ENCODE data around the gene TRIM36. TPM values are rescaled to one million over a fixed set of nuclear protein-coding genes. Genes with fewer than 3 reads are reported as not detected.

The TRIM36 gene, protein sequence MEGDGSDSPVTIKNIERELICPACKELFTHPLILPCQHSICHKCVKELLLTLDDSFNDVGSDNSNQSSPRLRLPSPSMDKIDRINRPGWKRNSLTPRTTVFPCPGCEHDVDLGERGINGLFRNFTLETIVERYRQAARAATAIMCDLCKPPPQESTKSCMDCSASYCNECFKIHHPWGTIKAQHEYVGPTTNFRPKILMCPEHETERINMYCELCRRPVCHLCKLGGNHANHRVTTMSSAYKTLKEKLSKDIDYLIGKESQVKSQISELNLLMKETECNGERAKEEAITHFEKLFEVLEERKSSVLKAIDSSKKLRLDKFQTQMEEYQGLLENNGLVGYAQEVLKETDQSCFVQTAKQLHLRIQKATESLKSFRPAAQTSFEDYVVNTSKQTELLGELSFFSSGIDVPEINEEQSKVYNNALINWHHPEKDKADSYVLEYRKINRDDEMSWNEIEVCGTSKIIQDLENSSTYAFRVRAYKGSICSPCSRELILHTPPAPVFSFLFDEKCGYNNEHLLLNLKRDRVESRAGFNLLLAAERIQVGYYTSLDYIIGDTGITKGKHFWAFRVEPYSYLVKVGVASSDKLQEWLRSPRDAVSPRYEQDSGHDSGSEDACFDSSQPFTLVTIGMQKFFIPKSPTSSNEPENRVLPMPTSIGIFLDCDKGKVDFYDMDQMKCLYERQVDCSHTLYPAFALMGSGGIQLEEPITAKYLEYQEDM
- total RNA-seq, result under 1 TPM; 0.08 to 0.33 TPM

DNA sequence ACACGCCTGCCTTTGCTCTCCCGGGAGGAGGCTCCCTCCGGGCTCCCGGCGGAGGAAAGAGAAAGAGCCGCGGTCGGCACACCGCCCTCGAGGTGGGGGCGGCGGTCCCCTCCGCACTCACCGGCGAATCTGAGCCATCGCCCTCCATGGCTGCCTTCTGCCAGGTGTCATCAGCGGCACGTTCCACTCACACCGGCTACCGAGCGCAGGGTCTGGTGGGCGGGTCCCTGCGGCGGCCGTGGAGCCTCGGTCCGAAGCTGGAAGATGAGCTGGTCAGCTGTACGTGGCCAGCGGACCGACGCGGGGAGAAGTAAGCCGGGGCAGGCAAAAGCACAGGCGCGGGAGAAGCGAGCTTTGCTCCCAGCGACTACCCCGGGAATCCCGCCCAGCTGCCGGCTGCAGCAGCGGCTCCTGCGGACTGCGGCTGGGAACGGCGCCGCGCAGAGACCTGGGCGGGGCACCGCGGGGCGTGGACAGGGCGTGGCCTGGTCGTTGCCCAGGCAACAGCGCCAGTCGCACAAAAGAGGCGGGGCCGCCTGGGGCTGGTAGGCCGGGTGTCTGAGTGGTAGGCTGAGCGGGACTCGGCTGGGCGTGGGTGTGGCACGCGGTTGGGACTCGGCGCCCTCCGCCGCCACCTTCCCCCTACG is at the start of gene TRIM36:
TRIM36 (minus strand) TSS at position 422 of the 647 bp plus-strand sequence; CDS start at position 148, 274 bp downstream.
- Mint-ChIP-seq H3K4me1 (ENCODE audit: low read depth in 2 of 2) (peaks cover 10 to 11% of the 10 kb centered on the region in 2 donors), H3K4me3 (peak within 1 kb of the TSS; percentile 82), H3K27ac (no peak within 1 kb of the TSS), H3K27me3 (peaks cover 38 to 40% of the 10 kb centered on the region in 2 donors), H3K9me3 (no peaks in the 10 kb centered on the region), H3K36me3 (peaks cover 7% of the 10 kb centered on the region)
- DNase-seq (ENCODE audit: low spot score), result peak; percentile 95
- ATAC-seq, result peak; percentile 99

GRCh38 chr5:115214541-115214940 is 44.8 kb upstream of the TRIM36 start:
- Mint-ChIP-seq H3K9me3 (no peaks in the 10 kb centered on the region), H3K27me3 (no peaks in the 10 kb centered on the region), H3K36me3 (peaks cover 5% of the 10 kb centered on the region), H3K27ac (no peak overlapping the region), H3K4me3 (no peak overlapping the region), H3K4me1 (ENCODE audit: low read depth in 2 of 2) (peaks cover 3 to 5% of the 10 kb centered on the region in 2 donors)
- ATAC-seq, result no peak
- DNase-seq (ENCODE audit: low spot score), result no peak

DNA sequence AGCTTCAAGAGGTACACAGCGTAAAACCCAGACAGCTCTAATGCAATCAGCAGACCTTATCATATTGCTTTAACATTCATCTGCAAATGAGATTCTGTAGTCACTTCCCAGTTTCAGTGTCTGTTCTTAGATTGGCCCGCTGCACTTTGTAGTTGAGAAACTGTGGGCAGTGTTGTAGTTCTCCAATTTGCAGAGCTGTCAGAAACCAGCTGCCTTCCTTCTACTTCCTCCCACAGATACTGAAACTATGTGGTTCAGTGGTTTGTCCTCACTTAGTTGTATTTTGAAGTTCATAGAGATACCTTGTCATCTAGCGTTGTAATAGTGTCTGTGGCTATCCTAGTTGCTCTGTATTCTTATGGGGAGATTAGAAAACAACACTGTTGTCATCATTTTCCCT is 39.6 kb upstream of the TRIM36 start:
- H3K36me3 Mint-ChIP-seq, result peaks cover 6% of the 10 kb centered on the region
- ATAC-seq (peak; percentile 98 to 99), DNase-seq (ENCODE audit: low spot score) (peak; percentile 76)
- H3K27ac Mint-ChIP-seq, result peak overlapping the region; percentile 50 to 53
- H3K9me3 Mint-ChIP-seq, result no peaks in the 10 kb centered on the region
- H3K4me1 Mint-ChIP-seq (ENCODE audit: low read depth in 2 of 2), result peaks cover 11 to 18% of the 10 kb centered on the region in 2 donors
- no peaks in the 10 kb centered on the region for H3K27me3 Mint-ChIP-seq
- peak overlapping the region; percentile 81 for H3K4me3 Mint-ChIP-seq

GRCh38 chr5:115202952-115203351 is 33.2 kb upstream of the TRIM36 start:
- H3K9me3 Mint-ChIP-seq, result no peaks in the 10 kb centered on the region
- no peak overlapping the region for H3K4me3 Mint-ChIP-seq
- no peaks in the 10 kb centered on the region for H3K27me3 Mint-ChIP-seq
- DNase-seq (ENCODE audit: low spot score) (no peak), ATAC-seq (no peak)
- H3K27ac Mint-ChIP-seq, result no peak overlapping the region
- no peaks in the 10 kb centered on the region for H3K36me3 Mint-ChIP-seq
- no peaks in the 10 kb centered on the region for H3K4me1 Mint-ChIP-seq (ENCODE audit: low read depth in 2 of 2)

- no peaks in the 10 kb centered on the region for H3K4me1 Mint-ChIP-seq (ENCODE audit: low read depth in 2 of 2)
- H3K36me3 Mint-ChIP-seq, result no peaks in the 10 kb centered on the region
- ATAC-seq, result no peak
- H3K9me3 Mint-ChIP-seq, result no peaks in the 10 kb centered on the region
- DNase-seq (ENCODE audit: low spot score), result no peak
- H3K27ac Mint-ChIP-seq, result no peak overlapping the region
- no peak overlapping the region for H3K4me3 Mint-ChIP-seq
- H3K27me3 Mint-ChIP-seq, result no peaks in the 10 kb centered on the region
Measured at GRCh38 chr5:115196161-115196560, 26.5 kb upstream of the TRIM36 start.

GRCh38 chr5:115194676-115195075 is 25.0 kb upstream of the TRIM36 start:
- no peak for ATAC-seq
- H3K9me3 Mint-ChIP-seq, result no peaks in the 10 kb centered on the region
- no peaks in the 10 kb centered on the region for H3K4me1 Mint-ChIP-seq (ENCODE audit: low read depth in 2 of 2)
- no peak for DNase-seq (ENCODE audit: low spot score)
- H3K36me3 Mint-ChIP-seq, result no peaks in the 10 kb centered on the region
- no peak overlapping the region for H3K27ac Mint-ChIP-seq
- peaks cover 0 to 5% of the 10 kb centered on the region in 2 donors for H3K27me3 Mint-ChIP-seq
- H3K4me3 Mint-ChIP-seq, result no peak overlapping the region

- Mint-ChIP-seq H3K4me3 (no peak overlapping the region), H3K4me1 (ENCODE audit: low read depth in 2 of 2) (no peaks in the 10 kb centered on the region), H3K9me3 (no peaks in the 10 kb centered on the region), H3K36me3 (no peaks in the 10 kb centered on the region), H3K27me3 (peaks cover 0 to 6% of the 10 kb centered on the region in 2 donors), H3K27ac (no peak overlapping the region)
- ATAC-seq (no peak), DNase-seq (ENCODE audit: low spot score) (no peak)
Measured at GRCh38 chr5:115193295-115193694, 23.6 kb upstream of the TRIM36 start.

GRCh38 chr5:115192098-115192497 is 22.4 kb upstream of the TRIM36 start:
- DNase-seq (ENCODE audit: low spot score), result no peak
- no peak overlapping the region for H3K4me3 Mint-ChIP-seq
- H3K27me3 Mint-ChIP-seq, result peaks cover 6 to 10% of the 10 kb centered on the region in 2 donors
- H3K4me1 Mint-ChIP-seq (ENCODE audit: low read depth in 2 of 2), result no peaks in the 10 kb centered on the region
- ATAC-seq, result no peak
- H3K9me3 Mint-ChIP-seq, result no peaks in the 10 kb centered on the region
- no peak overlapping the region for H3K27ac Mint-ChIP-seq
- no peaks in the 10 kb centered on the region for H3K36me3 Mint-ChIP-seq

- DNase-seq (ENCODE audit: low spot score), result no peak
- H3K4me3 Mint-ChIP-seq, result no peak overlapping the region
- H3K4me1 Mint-ChIP-seq (ENCODE audit: low read depth in 2 of 2), result no peaks in the 10 kb centered on the region
- ATAC-seq, result no peak
- H3K27me3 Mint-ChIP-seq, result peaks cover 11 to 15% of the 10 kb centered on the region in 2 donors
- H3K36me3 Mint-ChIP-seq, result no peaks in the 10 kb centered on the region
- H3K9me3 Mint-ChIP-seq, result no peaks in the 10 kb centered on the region
- no peak overlapping the region for H3K27ac Mint-ChIP-seq
Measured at GRCh38 chr5:115191474-115192031, 21.8 kb upstream of the TRIM36 start.

- DNase-seq (ENCODE audit: low spot score) (no peak), ATAC-seq (no peak)
- peaks cover 11 to 17% of the 10 kb centered on the region in 2 donors for H3K27me3 Mint-ChIP-seq
- no peaks in the 10 kb centered on the region for H3K36me3 Mint-ChIP-seq
- H3K9me3 Mint-ChIP-seq, result no peaks in the 10 kb centered on the region
- no peaks in the 10 kb centered on the region for H3K4me1 Mint-ChIP-seq (ENCODE audit: low read depth in 2 of 2)
- H3K4me3 Mint-ChIP-seq, result no peak overlapping the region
- no peak overlapping the region for H3K27ac Mint-ChIP-seq
Measured at GRCh38 chr5:115190388-115190787, 20.7 kb upstream of the TRIM36 start.

- H3K4me3 Mint-ChIP-seq, result no peak overlapping the region
- no peak for DNase-seq (ENCODE audit: low spot score)
Measured at GRCh38 chr5:115189866-115190265, 20.2 kb upstream of the TRIM36 start.

DNA sequence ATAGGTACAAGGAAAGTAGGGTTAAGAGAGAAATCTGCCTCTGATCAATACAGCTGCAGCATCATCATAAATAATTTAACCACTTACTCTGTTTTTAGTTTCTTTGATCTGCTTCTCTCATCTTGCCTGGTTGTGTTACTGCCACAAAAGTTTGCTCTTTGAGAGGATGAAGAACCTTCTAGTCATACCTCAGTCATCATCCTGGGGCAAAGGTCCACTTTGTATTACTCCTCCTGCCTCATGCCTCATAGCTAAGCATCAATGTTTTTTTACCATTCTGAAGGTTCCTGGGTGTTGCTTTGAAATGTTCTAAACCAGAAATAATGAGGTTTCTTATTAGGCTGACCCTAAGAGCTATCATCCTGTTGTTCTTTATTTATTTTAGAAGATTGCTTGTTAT is 17.1 kb upstream of the TRIM36 start:
- Mint-ChIP-seq H3K27me3 (peaks cover 29 to 33% of the 10 kb centered on the region in 2 donors), H3K9me3 (no peaks in the 10 kb centered on the region), H3K4me3 (no peak overlapping the region), H3K36me3 (peaks cover 5% of the 10 kb centered on the region), H3K27ac (no peak overlapping the region), H3K4me1 (ENCODE audit: low read depth in 2 of 2) (no peaks in the 10 kb centered on the region)
- DNase-seq (ENCODE audit: low spot score) (no peak), ATAC-seq (no peak)

More at GRCh38 chr5:115189866-115190265, 20.2 kb upstream of the TRIM36 start:
- Mint-ChIP-seq H3K27ac (no peak overlapping the region), H3K4me1 (ENCODE audit: low read depth in 2 of 2) (no peaks in the 10 kb centered on the region), H3K9me3 (no peaks in the 10 kb centered on the region), H3K36me3 (no peaks in the 10 kb centered on the region), H3K27me3 (peaks cover 13 to 17% of the 10 kb centered on the region in 2 donors)
- no peak for ATAC-seq

DNA sequence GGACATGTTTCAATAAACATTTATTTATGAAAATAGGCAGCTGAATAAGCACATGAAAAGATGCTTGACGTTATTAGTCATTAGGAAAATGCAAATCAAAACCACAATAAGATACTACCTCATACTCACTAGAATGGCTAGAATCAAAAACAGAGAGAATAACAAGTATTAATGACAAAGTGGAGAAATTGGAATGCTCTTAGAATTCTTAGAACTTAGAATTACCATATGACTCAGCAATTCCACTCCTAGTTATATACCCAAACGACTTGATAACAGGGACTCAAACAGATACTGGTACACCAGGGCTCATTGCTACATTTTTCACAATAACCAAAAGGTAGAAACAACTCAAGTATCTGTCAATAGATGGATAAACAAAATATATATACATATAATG is 15.1 kb upstream of the TRIM36 start:
- DNase-seq (ENCODE audit: low spot score), result no peak
- Mint-ChIP-seq H3K27ac (no peak overlapping the region), H3K9me3 (no peaks in the 10 kb centered on the region), H3K4me1 (ENCODE audit: low read depth in 2 of 2) (peaks cover 11 to 17% of the 10 kb centered on the region in 2 donors), H3K4me3 (no peak overlapping the region), H3K27me3 (peaks cover 38 to 54% of the 10 kb centered on the region in 2 donors), H3K36me3 (peaks cover 5% of the 10 kb centered on the region)
- ATAC-seq, result no peak
